Measurements from ENCODE around the gene WLS. TPM values are rescaled to one million over a fixed set of nuclear protein-coding genes. Genes with fewer than 3 reads are reported as not detected.

Gene WLS
- total RNA-seq (ENCODE audit: unreplicated experiment) = 99.6 TPM
- long read RNA-seq, transcript WLS-201 (12 exons, 2,748 nt) = major isoform, 15 of 24 reads
- long read RNA-seq, partial matches to known transcripts = 0 of 24 reads
- long read RNA-seq, other reads (novel, unspliced or antisense) = 8 of 24 reads

GRCh38 chr1:68232289-68233148, at the start of gene WLS:
Gene WLS, minus strand, starts transcription at chr1:68232523. Its CDS starts 224 bp downstream, at chr1:68232299.
- Mint-ChIP-seq H3K9me3 (ENCODE audit: unreplicated experiment) (no peaks in the 10 kb centered on the region), H3K4me1 (ENCODE audit: unreplicated experiment) (peaks cover 27% of the 10 kb centered on the region), H3K4me3 (ENCODE audit: unreplicated experiment) (peak within 1 kb of the TSS; percentile 94), H3K27me3 (ENCODE audit: unreplicated experiment) (peaks cover 12% of the 10 kb centered on the region), H3K36me3 (ENCODE audit: low read depth, unreplicated experiment) (no peaks in the 10 kb centered on the region), H3K27ac (ENCODE audit: unreplicated experiment) (peak within 1 kb of the TSS; percentile 42)
- no peak for TF ChIP-seq CTCF (IDR thresholded peaks at IDR 0.05; ENCODE audit: unreplicated experiment)
- peak; percentile 67 for DNase-seq (ENCODE audit: low spot score)

GRCh38 chr1:68280286-68280685, 48.0 kb upstream of the WLS start:
- Mint-ChIP-seq H3K27ac (ENCODE audit: unreplicated experiment) (no peak overlapping the region), H3K36me3 (ENCODE audit: low read depth, unreplicated experiment) (no peaks in the 10 kb centered on the region), H3K9me3 (ENCODE audit: unreplicated experiment) (no peaks in the 10 kb centered on the region), H3K4me1 (ENCODE audit: unreplicated experiment) (no peaks in the 10 kb centered on the region), H3K27me3 (ENCODE audit: unreplicated experiment) (peaks cover 2% of the 10 kb centered on the region), H3K4me3 (ENCODE audit: unreplicated experiment) (no peak overlapping the region)
- no peak for DNase-seq (ENCODE audit: low spot score)
- no peak for TF ChIP-seq CTCF (IDR thresholded peaks at IDR 0.05; ENCODE audit: unreplicated experiment)

- Mint-ChIP-seq H3K9me3 (ENCODE audit: unreplicated experiment) (no peaks in the 10 kb centered on the region), H3K4me1 (ENCODE audit: unreplicated experiment) (no peaks in the 10 kb centered on the region), H3K36me3 (ENCODE audit: low read depth, unreplicated experiment) (no peaks in the 10 kb centered on the region), H3K27ac (ENCODE audit: unreplicated experiment) (no peak overlapping the region), H3K4me3 (ENCODE audit: unreplicated experiment) (no peak overlapping the region), H3K27me3 (ENCODE audit: unreplicated experiment) (peaks cover 2% of the 10 kb centered on the region)
- no peak for TF ChIP-seq CTCF (IDR thresholded peaks at IDR 0.05; ENCODE audit: unreplicated experiment)
- DNase-seq (ENCODE audit: low spot score) = no peak
Measured at GRCh38 chr1:68279846-68280245, 47.5 kb upstream of the WLS start.

GRCh38 chr1:68278221-68278620, 45.9 kb upstream of the WLS start:
- Mint-ChIP-seq H3K27ac (ENCODE audit: unreplicated experiment) (no peak overlapping the region), H3K4me3 (ENCODE audit: unreplicated experiment) (no peak overlapping the region), H3K27me3 (ENCODE audit: unreplicated experiment) (peaks cover 2% of the 10 kb centered on the region), H3K36me3 (ENCODE audit: low read depth, unreplicated experiment) (no peaks in the 10 kb centered on the region), H3K9me3 (ENCODE audit: unreplicated experiment) (no peaks in the 10 kb centered on the region), H3K4me1 (ENCODE audit: unreplicated experiment) (no peaks in the 10 kb centered on the region)
- TF ChIP-seq CTCF (IDR thresholded peaks at IDR 0.05; ENCODE audit: unreplicated experiment) = no peak
- DNase-seq (ENCODE audit: low spot score) = no peak

- Mint-ChIP-seq H3K9me3 (ENCODE audit: unreplicated experiment) (no peaks in the 10 kb centered on the region), H3K36me3 (ENCODE audit: low read depth, unreplicated experiment) (no peaks in the 10 kb centered on the region), H3K4me3 (ENCODE audit: unreplicated experiment) (no peak overlapping the region), H3K27ac (ENCODE audit: unreplicated experiment) (no peak overlapping the region), H3K4me1 (ENCODE audit: unreplicated experiment) (no peaks in the 10 kb centered on the region), H3K27me3 (ENCODE audit: unreplicated experiment) (no peaks in the 10 kb centered on the region)
- no peak for TF ChIP-seq CTCF (IDR thresholded peaks at IDR 0.05; ENCODE audit: unreplicated experiment)
- no peak for DNase-seq (ENCODE audit: low spot score)
Measured at GRCh38 chr1:68276448-68276847, 44.1 kb upstream of the WLS start.

Measured in endothelial cell (in vitro differentiated cells).